GM19025 (cell line): ENCODE results near the gene LRRC3C.
"Not testable (repeated sequence)": the region's sequence is repeated elsewhere in the genome, so short reads cannot be mapped to it uniquely, and the experiment has no call there.

Experiments used
- ATAC-seq: cut with Tn5 transposase; IDR thresholded peaks from one replicate; pipeline ENCODE4 v1.9.1; 2021; ENCODE audit warnings: mild to moderate bottlenecking, low read depth, moderate library complexity; ENCODE audit not compliant: unreplicated experiment

Gene LRRC3C

GRCh38 chr17:39927101-39927928 is at the start of gene LRRC3C, which contains the start of gene ORMDL3:
Gene LRRC3C (plus strand): TSS chr17:39927732. CDS start chr17:39941524, 13,792 bp downstream.
Gene ORMDL3 (minus strand): TSS chr17:39927601. CDS start chr17:39924203, 3,398 bp downstream.
- ATAC-seq, result peak; percentile 84

- ATAC-seq, result not testable (repeated sequence)
These were observed 41.4 kb upstream of the LRRC3C start for GRCh38 chr17:39886102-39886501.

GRCh38 chr17:39887078-39887477 is 40.5 kb upstream of the LRRC3C start:
- no peak for ATAC-seq

GRCh38 chr17:39889200-39889599 is 38.3 kb upstream of the LRRC3C start:
- ATAC-seq, result no peak

- no peak for ATAC-seq
These were observed 32.7 kb upstream of the LRRC3C start for GRCh38 chr17:39894681-39895376.

GRCh38 chr17:39898088-39898487 is 29.4 kb upstream of the LRRC3C start:
- no peak for ATAC-seq

- no peak for ATAC-seq
These were observed 28.3 kb upstream of the LRRC3C start for GRCh38 chr17:39899215-39899614.

GRCh38 chr17:39902027-39902426 is 25.5 kb upstream of the LRRC3C start:
- ATAC-seq, result not testable (repeated sequence)

- ATAC-seq, result no peak
These were observed 24.2 kb upstream of the LRRC3C start for GRCh38 chr17:39903158-39903884.

- ATAC-seq, result no peak
These were observed 22.6 kb upstream of the LRRC3C start for GRCh38 chr17:39904990-39905288.

- ATAC-seq, result no peak
These were observed 18.7 kb upstream of the LRRC3C start for GRCh38 chr17:39908789-39909352.

- no peak for ATAC-seq
These were observed 13.5 kb upstream of the LRRC3C start for GRCh38 chr17:39913989-39914388.

GRCh38 chr17:39915559-39915958 is 12.0 kb upstream of the LRRC3C start:
- no peak for ATAC-seq

- ATAC-seq, result no peak
These were observed 10.6 kb upstream of the LRRC3C start for GRCh38 chr17:39916918-39917317.

- ATAC-seq, result no peak
These were observed 8.3 kb upstream of the LRRC3C start for GRCh38 chr17:39919087-39919683.

GRCh38 chr17:39920218-39921210 is 7.0 kb upstream of the LRRC3C start:
- ATAC-seq, result no peak

GRCh38 chr17:39921323-39921722 is 6.2 kb upstream of the LRRC3C start:
- ATAC-seq, result no peak

- ATAC-seq, result no peak
These were observed 5.5 kb upstream of the LRRC3C start for GRCh38 chr17:39922006-39922405.

- ATAC-seq, result no peak
These were observed 4.3 kb upstream of the LRRC3C start for GRCh38 chr17:39923230-39923629.
